COLO668 (cell line): ENCODE data around the gene RAI14.

ENCODE experiments used
- DNase-seq: peaks from one replicate; lab custom pipeline; 2025; ENCODE audit not compliant: unreplicated experiment; lab: John Stamatoyannopoulos, UW

RAI14 gene

DNA sequence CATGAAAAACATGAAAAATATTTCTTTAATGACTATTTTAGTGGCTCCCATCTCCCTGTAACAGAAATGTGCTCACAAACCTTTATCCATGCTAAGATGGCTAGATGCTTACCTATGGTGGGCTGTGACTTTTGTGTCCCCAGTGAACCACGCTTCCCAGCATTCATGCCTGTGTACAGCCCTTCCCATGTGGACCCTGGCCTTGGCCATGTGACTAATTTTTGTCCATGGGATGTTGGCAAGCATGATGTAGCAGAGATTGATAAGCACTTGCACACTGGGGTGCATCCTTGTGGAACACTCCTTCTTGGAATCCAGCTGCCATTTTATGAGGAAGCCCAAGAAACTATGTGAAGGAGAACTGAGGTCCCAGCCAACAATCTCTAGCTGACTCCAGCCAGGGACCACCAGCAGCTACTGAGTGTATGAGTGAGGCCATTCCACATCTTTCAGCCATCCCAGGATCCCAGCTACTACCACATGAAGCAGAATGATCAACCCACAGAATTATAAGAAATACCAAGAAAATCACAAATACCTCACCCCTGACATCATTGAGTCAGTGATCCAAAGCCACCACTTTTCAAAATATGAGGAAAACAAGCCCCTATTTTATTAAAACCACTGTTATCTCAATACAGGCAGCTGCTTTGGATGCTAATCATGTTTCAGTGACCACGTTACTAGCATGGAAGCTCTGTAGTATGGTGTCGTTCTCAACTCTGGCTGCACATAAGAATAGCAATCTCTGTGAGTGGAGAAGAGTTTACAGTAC is 16.1 kb upstream of the RAI14 start:
- no peak for DNase-seq

- DNase-seq, result no peak
These were observed 7.9 kb upstream of the RAI14 start for GRCh38 chr5:34648039-34648839.

GRCh38 chr5:34648840-34649158 is 7.3 kb upstream of the RAI14 start:
- no peak for DNase-seq

DNA sequence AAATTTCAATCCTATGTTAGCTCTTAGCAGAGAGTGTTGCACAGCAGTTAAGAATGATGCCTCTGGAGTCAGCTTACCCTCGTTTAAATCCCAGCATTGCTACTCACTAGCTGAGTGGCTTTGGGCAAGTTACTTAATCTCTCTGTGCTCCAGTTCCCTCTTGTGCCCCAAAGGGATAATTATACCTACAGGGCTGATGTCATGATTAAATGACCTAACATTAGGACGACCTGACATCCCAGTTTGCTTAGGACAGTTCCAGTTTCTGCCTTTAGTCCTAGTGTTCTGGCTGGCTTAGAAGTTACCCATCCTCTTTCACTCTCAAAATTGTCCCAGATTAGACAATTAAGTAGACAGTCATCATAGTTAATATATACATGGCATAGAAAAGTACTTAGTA is 4.3 kb upstream of the RAI14 start:
- DNase-seq, result no peak

DNA sequence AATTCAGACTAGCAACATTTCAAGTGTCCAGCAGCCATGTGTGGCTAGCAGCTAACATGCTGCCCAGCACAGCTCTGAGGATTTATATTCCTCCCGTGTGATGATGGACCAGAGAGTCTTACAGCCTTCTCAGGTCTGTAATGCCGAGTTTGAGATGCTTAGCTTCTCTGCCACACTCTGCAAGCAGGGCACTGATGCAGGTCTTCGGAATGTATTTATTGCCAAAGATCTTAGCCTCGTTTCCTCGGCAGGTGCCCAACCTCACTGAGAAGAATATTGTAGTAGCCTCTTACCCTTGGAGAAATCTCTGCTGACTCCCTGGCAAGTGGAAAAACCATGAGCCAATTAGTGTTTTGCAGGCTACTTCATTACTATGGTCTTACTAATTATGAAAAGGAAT is 3.7 kb upstream of the RAI14 start:
- no peak for DNase-seq

DNA sequence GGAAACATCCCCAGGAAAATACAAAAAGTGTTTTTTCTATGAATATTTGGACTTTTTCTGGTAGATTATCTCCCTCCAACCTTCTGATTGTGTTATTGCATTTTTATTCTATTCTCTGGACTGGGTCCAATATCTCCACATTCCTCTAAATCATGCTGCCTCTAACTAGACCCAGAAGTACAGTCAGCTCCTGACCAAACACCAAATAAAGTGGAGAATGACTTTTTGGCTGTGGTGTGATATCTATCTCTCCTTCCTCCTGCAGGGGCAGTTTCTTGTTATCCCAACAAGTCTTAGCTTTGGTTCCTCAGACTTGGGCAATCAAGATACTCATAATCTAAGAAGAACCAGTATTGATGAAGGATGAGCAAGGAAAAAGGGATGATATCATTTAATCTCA is 3.2 kb upstream of the RAI14 start:
- no peak for DNase-seq

- DNase-seq, result no peak
These were observed 2.4 kb upstream of the RAI14 start for GRCh38 chr5:34653708-34654107.

DNA sequence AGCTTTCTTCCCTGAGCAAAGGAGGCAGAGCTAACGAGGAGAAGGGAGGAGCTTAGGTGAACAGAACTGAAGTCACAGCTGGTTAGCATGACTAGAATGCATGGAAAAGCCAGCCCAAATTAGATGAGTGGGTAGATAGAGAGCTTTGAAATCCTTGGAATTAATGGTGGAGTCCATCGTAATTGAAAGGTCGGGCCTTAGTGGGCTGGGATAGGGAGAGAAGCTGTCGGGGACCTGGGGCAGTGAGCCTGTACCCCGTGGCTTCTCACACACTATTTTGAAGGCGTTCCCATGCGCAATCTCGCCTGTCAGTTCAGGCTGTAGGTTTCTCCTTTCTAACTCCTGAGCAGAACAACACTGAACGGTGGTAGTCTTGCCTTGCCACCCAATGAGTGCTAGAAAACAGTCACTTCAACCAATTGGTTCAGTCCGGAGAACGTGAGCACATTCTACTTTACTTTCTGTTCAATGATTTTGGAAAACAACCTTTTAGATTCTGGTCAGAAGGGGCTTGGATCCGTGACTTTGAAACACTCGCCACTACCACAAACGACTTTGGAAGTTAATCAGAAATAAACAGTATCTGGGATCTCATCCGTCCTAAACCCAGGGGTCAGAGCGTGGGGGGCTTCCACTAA is 655 bp upstream of the RAI14 start:
- peak; percentile 36 for DNase-seq

DNA sequence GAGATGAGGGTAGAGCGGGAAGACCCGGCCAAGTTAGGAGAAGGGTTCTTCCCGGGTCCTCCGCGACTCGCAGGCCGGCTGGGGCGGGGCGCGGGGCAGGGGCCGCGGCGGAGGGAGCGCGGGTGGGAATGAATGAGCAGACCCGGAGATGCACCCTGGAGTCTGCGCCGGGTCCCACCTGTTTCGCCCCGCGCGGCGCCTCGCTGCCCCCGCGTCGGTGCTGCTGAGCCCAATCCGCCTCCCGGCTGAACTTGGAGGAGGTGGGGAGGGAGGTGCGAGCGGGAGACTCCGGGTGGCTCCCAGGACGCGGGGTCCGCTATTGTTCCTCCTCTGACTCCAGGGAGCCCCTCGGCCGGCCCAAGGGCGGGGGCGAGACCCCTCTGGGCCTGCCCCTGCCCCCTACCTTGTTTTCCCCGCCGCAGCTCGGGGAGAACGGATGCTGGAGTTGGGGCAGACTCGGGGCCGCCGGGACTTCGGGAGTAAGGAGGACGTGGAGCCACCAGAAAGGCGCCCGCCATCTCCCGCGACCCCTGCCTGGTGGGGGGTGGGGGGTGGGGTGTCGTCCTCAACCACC is 659 bp downstream of the RAI14 start:
- DNase-seq, result peak; percentile 58

GRCh38 chr5:34657274-34657921 is 1.3 kb downstream of the RAI14 start:
- DNase-seq, result peak; percentile 33

- no peak for DNase-seq
These were observed 1.9 kb downstream of the RAI14 start for GRCh38 chr5:34657988-34658387.

- DNase-seq, result no peak
These were observed 3.0 kb downstream of the RAI14 start for GRCh38 chr5:34659168-34659567.

DNA sequence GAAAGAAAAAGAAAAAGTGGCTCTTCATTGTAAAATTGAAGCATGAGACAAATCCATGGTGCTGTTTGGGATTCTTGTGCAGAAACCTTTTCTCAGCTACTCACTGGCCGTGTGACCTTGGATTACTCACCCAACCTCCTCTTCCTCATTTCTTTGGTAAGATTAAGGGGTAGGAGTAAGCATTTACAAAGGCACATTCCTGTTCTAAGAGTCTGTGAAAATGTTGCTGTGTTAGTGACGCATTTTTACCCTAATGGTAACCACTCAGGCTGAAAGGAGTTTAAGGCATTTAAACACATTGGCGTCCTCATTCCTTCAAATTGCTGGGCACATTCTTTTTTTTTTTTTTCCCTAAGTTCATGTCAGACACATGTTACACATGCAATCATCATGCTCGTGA is 4.3 kb downstream of the RAI14 start:
- DNase-seq, result no peak

DNA sequence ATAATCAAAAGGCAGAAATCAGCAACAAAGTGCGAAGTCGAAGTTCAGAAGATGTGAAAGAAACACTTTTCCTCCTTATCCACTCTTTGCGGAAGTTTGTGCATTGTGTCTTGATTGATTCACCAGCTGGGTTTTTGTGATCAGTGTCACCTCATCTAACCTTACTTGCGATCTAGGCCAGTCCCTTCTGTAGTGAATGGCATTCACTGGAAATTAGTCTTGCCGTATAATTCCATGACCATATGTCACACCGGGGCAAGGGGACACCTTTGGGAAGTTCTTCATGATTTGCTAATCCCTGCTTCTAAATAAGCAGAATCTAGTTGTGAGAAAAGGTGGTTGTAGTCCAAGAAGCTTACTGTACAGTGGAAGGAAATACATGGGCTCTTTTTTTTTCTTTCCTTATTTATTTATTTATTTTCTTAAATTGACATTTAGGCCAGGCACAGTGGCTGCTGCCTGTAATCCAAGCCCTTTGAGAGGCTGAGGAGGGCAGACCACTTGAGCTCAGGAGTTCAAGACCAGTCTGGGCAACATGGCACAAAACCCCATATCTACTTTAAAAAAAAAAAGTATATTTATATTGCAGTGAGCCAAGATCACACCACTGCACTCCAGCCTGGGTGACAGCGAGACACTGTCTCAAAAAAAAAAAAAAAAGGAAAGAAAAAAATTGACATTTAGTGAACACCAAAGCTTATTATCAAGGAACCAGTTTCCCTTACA is 7.8 kb downstream of the RAI14 start:
- no peak for DNase-seq

GRCh38 chr5:34666392-34667080 is 10.4 kb downstream of the RAI14 start:
- DNase-seq, result no peak

GRCh38 chr5:34667705-34668104 is 11.6 kb downstream of the RAI14 start:
- no peak for DNase-seq

DNA sequence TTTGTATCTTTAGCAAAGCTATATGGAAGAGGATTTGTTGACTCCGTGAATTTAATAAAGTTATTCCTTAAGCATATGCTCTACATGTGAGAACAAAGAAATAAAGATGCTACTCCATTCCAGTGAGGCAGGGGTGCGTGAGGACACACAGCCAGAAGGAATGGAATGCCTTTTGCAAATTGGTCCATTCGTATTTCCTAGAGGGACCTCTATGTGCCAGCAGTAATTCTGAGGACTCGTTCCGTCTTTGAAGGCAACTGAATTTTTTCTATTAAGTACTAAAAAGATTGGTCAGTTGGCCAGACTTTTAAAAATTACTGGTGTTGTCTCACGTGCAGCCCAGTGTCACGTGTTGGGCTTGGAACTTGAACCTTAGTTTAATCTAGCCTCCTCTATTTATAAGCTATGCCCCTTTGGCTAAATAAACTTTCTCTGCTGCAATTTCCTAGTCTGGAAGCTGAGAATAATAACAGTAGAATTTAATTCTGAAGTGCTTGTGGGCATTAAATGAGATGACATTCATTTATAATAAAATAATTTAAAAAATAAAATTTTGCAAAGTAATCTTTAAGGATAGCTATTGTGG is 13.9 kb downstream of the RAI14 start:
- no peak for DNase-seq

- DNase-seq, result no peak
These were observed 16.1 kb downstream of the RAI14 start for GRCh38 chr5:34672196-34672595.

- DNase-seq, result no peak
These were observed 17.5 kb downstream of the RAI14 start for GRCh38 chr5:34673463-34674125.
